GM12874 (cell line): ENCODE results near the gene MRPS31.

Experiments
- CTCF ChIP-seq: IDR thresholded peaks from 2 replicates; pipeline ENCODE4 v1.5.1; 2011; ENCODE audit warnings: low read depth, mild to moderate bottlenecking, control low read depth, low read length, moderate library complexity; ENCODE audit not compliant: insufficient read depth

MRPS31 gene

GRCh38 chr13:40809471-40809870 lies 38.5 kb upstream of the MRPS31 start:
- no peak for TF ChIP-seq CTCF

DNA sequence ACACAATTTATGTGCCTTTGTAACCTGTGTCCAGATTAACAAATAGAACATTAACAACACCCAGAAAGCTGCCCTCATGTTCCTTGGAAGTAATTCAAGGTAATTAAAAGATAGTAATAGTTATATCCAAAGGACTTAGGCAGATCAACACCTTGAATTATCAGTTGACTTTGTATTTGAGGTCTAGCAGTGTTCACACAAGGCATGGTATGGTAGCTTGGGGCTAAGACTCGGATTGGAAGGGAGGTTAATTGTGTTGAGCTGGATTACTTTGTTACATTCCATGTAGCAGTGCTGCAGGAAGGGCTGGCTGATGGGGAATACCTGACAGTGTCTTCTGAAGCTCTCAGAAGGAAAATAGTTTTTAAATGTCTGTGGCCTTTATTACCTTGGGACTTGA lies 35.3 kb upstream of the MRPS31 start:
- TF ChIP-seq CTCF = no peak

- no peak for TF ChIP-seq CTCF
These were observed 32.3 kb upstream of the MRPS31 start for GRCh38 chr13:40803316-40803715.

- TF ChIP-seq CTCF = no peak
These were observed 30.5 kb upstream of the MRPS31 start for GRCh38 chr13:40801255-40802217.

DNA sequence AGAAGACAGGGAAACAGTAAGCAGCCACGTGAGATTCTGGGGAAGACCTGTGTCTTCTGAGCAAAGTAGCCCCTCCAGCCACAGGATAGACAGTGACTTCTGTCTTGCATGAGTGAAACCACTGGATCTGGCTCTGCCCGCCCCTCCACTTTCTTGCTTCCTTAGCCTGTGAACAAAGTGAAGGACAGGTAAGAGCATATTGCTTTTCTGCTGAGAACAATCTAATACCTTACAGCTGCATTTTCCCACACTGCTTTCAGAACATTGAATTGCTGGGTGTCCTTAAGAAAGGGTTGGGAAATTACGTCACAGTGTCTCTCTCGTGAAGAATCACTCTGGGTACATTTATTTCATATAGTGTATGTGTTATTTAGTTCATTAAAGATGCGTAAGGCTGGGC lies 29.6 kb upstream of the MRPS31 start:
- TF ChIP-seq CTCF = no peak

GRCh38 chr13:40799508-40799907 lies 28.5 kb upstream of the MRPS31 start:
- TF ChIP-seq CTCF = no peak

DNA sequence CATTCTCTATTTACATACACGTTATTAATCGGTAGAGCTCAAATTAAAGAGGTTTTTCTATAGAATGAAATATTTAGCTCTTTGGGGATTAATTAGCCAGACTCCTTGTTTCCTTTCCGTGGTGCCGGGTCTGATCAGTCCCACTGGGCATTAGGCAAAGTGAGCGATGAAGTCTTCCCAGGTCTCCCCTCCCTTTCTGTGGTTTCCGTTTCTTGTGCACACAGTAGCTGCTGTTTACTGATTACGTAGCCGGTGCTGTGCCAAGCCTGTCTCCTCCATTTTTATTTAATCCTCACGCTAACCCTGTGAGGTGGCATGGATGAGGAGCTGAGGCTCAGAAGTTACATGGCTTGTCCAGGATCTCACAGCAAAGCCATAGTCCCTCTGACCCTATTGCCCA lies 27.4 kb upstream of the MRPS31 start:
- TF ChIP-seq CTCF = no peak
